ENCODE results near the gene PDIA4. TPM values are rescaled to one million over a fixed set of nuclear protein-coding genes. Genes with fewer than 3 reads are reported as not detected.

Gene PDIA4
- 10 to 100 TPM; 82.8 to 87.1 TPM for total RNA-seq
- 100 to 1,000 TPM; 102 to 125 TPM for polyA plus RNA-seq

- Histone ChIP-seq H3K27me3 (ENCODE audit: insufficient read depth, low read length) (no peaks in the 10 kb centered on the region), H3K4me3 (ENCODE audit: low read length in 2 of 2) (peak within 1 kb of the TSS; percentile 59 to 86), H3K27ac (ENCODE audit: low read depth, low read length) (peak within 1 kb of the TSS; percentile 88), H3K4me1 (ENCODE audit: insufficient read depth, low read length) (peaks cover 40% of the 10 kb centered on the region), H3K36me3 (ENCODE audit: insufficient read depth, low read length) (no peaks in the 10 kb centered on the region), H3K9me3 (ENCODE audit: control insufficient read depth in 1 of 2, low read length in 2 of 2) (no peaks in the 10 kb centered on the region)
- CTCF ChIA-PET (ENCODE audit: partially characterized antibody) = interaction anchor here (0.8 to 8.6 kb wide), 4 partner anchors 23 to 233 kb away, joined by 3 to 84 read pairs (median 16); partner anchors contain the start of gene ZNF783
- Mint-ChIP-seq H3K27me3 (no peaks in the 10 kb centered on the region), H3K27ac (peak within 1 kb of the TSS; percentile 90 to 98 (median 94)), H3K9me3 (no peaks in the 10 kb centered on the region), H3K4me1 (peaks cover 29 to 58% (median 45%) of the 10 kb centered on the region in 4 donors), H3K36me3 (peaks cover 0 to 12% of the 10 kb centered on the region in 2 donors), H3K4me3 (peak within 1 kb of the TSS; percentile 88 to 95 (median 92))
- POLR2A ChIA-PET (ENCODE audit: partially characterized antibody) = interaction anchor here (0.7 to 3.3 kb wide), 15 partner anchors 19 to 172 kb away, joined by 3 to 27 read pairs (median 3); partner anchors contain the start of genes ZNF398, ZNF425 and ZNF786
- intact Hi-C loops (cut with micrococcal nuclease) = loop anchor here (1.0 to 2.0 kb wide), 9 partner anchors 23 to 144 kb away; partner anchors contain the start of genes EZH2, ZNF398, ZNF425 and ZNF786
- peak; percentile 99 for DNase-seq
Observed at GRCh38 chr7:149028346-149029109, at the start of gene PDIA4. PDIA4 (minus strand) TSS chr7:149028505; CDS start chr7:149028408, 97 bp downstream.

GRCh38 chr7:149077594-149077993 is 49.3 kb upstream of the PDIA4 start:
- Mint-ChIP-seq H3K36me3 (peaks cover 19 to 33% of the 10 kb centered on the region in 2 donors), H3K4me1 (peaks cover 2 to 19% (median 10%) of the 10 kb centered on the region in 4 donors), H3K27ac (no peak overlapping the region), H3K4me3 (no peak overlapping the region), H3K27me3 (no peaks in the 10 kb centered on the region), H3K9me3 (no peaks in the 10 kb centered on the region)
- no peaks in the 10 kb centered on the region for H3K9me3 ChIP-seq (ENCODE audit: control insufficient read depth in 1 of 2, low read length in 2 of 2)
- no peak for DNase-seq
- no peaks in the 10 kb centered on the region for H3K4me1 ChIP-seq (ENCODE audit: insufficient read depth, low read length)
- no peaks in the 10 kb centered on the region for H3K36me3 ChIP-seq (ENCODE audit: insufficient read depth, low read length)
- H3K27ac ChIP-seq (ENCODE audit: low read depth, low read length) = no peak overlapping the region
- H3K27me3 ChIP-seq (ENCODE audit: insufficient read depth, low read length) = no peaks in the 10 kb centered on the region
- intact Hi-C loops (cut with micrococcal nuclease) = no loop called here
- POLR2A ChIA-PET (ENCODE audit: partially characterized antibody) = no interaction called here
- CTCF ChIA-PET (ENCODE audit: partially characterized antibody) = interaction anchor here (1.0 kb wide), 1 partner anchor 13 kb away, joined by 3 read pairs; no protein-coding TSS in a partner anchor
- H3K4me3 ChIP-seq (ENCODE audit: low read length in 2 of 2) = no peak overlapping the region

- H3K36me3 Mint-ChIP-seq = peaks cover 16 to 34% of the 10 kb centered on the region in 2 donors
Observed at GRCh38 chr7:149075286-149075685, 47.0 kb upstream of the PDIA4 start.

GRCh38 chr7:149074116-149074885 is 46.0 kb upstream of the PDIA4 start:
- Mint-ChIP-seq H3K27ac (peak overlapping the region in 6 of 7 donors; percentile 13 to 67 (median 28)), H3K4me3 (no peak overlapping the region), H3K27me3 (no peaks in the 10 kb centered on the region), H3K36me3 (peaks cover 13 to 35% of the 10 kb centered on the region in 2 donors), H3K4me1 (peaks cover 0 to 20% (median 3%) of the 10 kb centered on the region in 4 donors), H3K9me3 (peaks cover 0 to 1% (median 0%) of the 10 kb centered on the region in 8 donors)
- H3K27ac ChIP-seq (ENCODE audit: low read depth, low read length) = no peak overlapping the region
- peaks cover 18% of the 10 kb centered on the region for H3K36me3 ChIP-seq (ENCODE audit: insufficient read depth, low read length)
- ChIA-PET CTCF (ENCODE audit: partially characterized antibody) (interaction anchor here (0.7 kb wide), 1 partner anchor 9 kb away, joined by 3 read pairs; no protein-coding TSS in a partner anchor), POLR2A (ENCODE audit: partially characterized antibody) (interaction anchor here (0.6 kb wide), 1 partner anchor 102 kb away, joined by 4 read pairs; no protein-coding TSS in a partner anchor)
- intact Hi-C loops (cut with micrococcal nuclease) = no loop called here
- H3K27me3 ChIP-seq (ENCODE audit: insufficient read depth, low read length) = no peaks in the 10 kb centered on the region
- H3K4me1 ChIP-seq (ENCODE audit: insufficient read depth, low read length) = peaks cover 4% of the 10 kb centered on the region
- no peaks in the 10 kb centered on the region for H3K9me3 ChIP-seq (ENCODE audit: control insufficient read depth in 1 of 2, low read length in 2 of 2)
- no peak overlapping the region for H3K4me3 ChIP-seq (ENCODE audit: low read length in 2 of 2)
- DNase-seq = no peak

More at GRCh38 chr7:149075286-149075685, 47.0 kb upstream of the PDIA4 start:
- Histone ChIP-seq H3K9me3 (ENCODE audit: control insufficient read depth in 1 of 2, low read length in 2 of 2) (no peaks in the 10 kb centered on the region), H3K27me3 (ENCODE audit: insufficient read depth, low read length) (no peaks in the 10 kb centered on the region), H3K4me3 (ENCODE audit: low read length in 2 of 2) (no peak overlapping the region), H3K36me3 (ENCODE audit: insufficient read depth, low read length) (peaks cover 14% of the 10 kb centered on the region), H3K27ac (ENCODE audit: low read depth, low read length) (no peak overlapping the region), H3K4me1 (ENCODE audit: insufficient read depth, low read length) (peaks cover 4% of the 10 kb centered on the region)
- Mint-ChIP-seq H3K27me3 (no peaks in the 10 kb centered on the region), H3K9me3 (peaks cover 0 to 1% (median 0%) of the 10 kb centered on the region in 8 donors), H3K4me1 (peaks cover 0 to 21% (median 4%) of the 10 kb centered on the region in 4 donors), H3K27ac (peak overlapping the region in 1 of 7 donors; percentile 79), H3K4me3 (no peak overlapping the region)
- ChIA-PET CTCF (ENCODE audit: partially characterized antibody) (interaction anchor here (0.7 to 1.3 kb wide), 2 partner anchors 10 to 66 kb away, joined by 3 read pairs; no protein-coding TSS in a partner anchor), POLR2A (ENCODE audit: partially characterized antibody) (no interaction called here)
- intact Hi-C loops (cut with micrococcal nuclease) = no loop called here
- no peak for DNase-seq

- DNase-seq = no peak
- peaks cover 18% of the 10 kb centered on the region for H3K36me3 ChIP-seq (ENCODE audit: insufficient read depth, low read length)
- Mint-ChIP-seq H3K4me1 (peaks cover 4 to 20% (median 7%) of the 10 kb centered on the region in 4 donors), H3K27ac (peak overlapping the region; percentile 25 to 76 (median 57)), H3K36me3 (peaks cover 18 to 37% of the 10 kb centered on the region in 2 donors), H3K4me3 (peak overlapping the region in 2 of 8 donors; percentile 34 to 55), H3K27me3 (no peaks in the 10 kb centered on the region), H3K9me3 (peaks cover 0 to 1% (median 0%) of the 10 kb centered on the region in 8 donors)
- H3K27ac ChIP-seq (ENCODE audit: low read depth, low read length) = peak overlapping the region; percentile 31
- ChIA-PET POLR2A (ENCODE audit: partially characterized antibody) (interaction anchor here (1.1 to 2.6 kb wide), 2 partner anchors 18 to 43 kb away, joined by 3 to 11 read pairs; partner anchors contain the start of gene ZNF786), CTCF (ENCODE audit: partially characterized antibody) (interaction anchor here (0.9 to 5.6 kb wide), 11 partner anchors 11 to 109 kb away, joined by 3 to 24 read pairs (median 3); no protein-coding TSS in a partner anchor)
- no peak overlapping the region for H3K4me3 ChIP-seq (ENCODE audit: low read length in 2 of 2)
- no peaks in the 10 kb centered on the region for H3K9me3 ChIP-seq (ENCODE audit: control insufficient read depth in 1 of 2, low read length in 2 of 2)
- H3K27me3 ChIP-seq (ENCODE audit: insufficient read depth, low read length) = no peaks in the 10 kb centered on the region
- H3K4me1 ChIP-seq (ENCODE audit: insufficient read depth, low read length) = peaks cover 4% of the 10 kb centered on the region
- intact Hi-C loops (cut with micrococcal nuclease) = no loop called here
Observed at GRCh38 chr7:149072438-149072775, 44.1 kb upstream of the PDIA4 start.

- Histone ChIP-seq H3K4me3 (ENCODE audit: low read length in 2 of 2) (no peak overlapping the region), H3K36me3 (ENCODE audit: insufficient read depth, low read length) (peaks cover 18% of the 10 kb centered on the region), H3K9me3 (ENCODE audit: control insufficient read depth in 1 of 2, low read length in 2 of 2) (no peaks in the 10 kb centered on the region), H3K27me3 (ENCODE audit: insufficient read depth, low read length) (no peaks in the 10 kb centered on the region), H3K27ac (ENCODE audit: low read depth, low read length) (peak overlapping the region; percentile 31), H3K4me1 (ENCODE audit: insufficient read depth, low read length) (peaks cover 4% of the 10 kb centered on the region)
- peak overlapping the region in 4 of 8 donors; percentile 8 to 55 (median 46) for H3K4me3 Mint-ChIP-seq
- ChIA-PET CTCF (ENCODE audit: partially characterized antibody) (interaction anchor here (1.0 to 5.6 kb wide), 9 partner anchors 10 to 109 kb away, joined by 3 to 24 read pairs (median 3); no protein-coding TSS in a partner anchor), POLR2A (ENCODE audit: partially characterized antibody) (interaction anchor here (1.1 to 2.6 kb wide), 4 partner anchors 19 to 54 kb away, joined by 3 to 11 read pairs (median 4); partner anchors contain the start of genes PDIA4, ZNF425 and ZNF786)
- DNase-seq = peak in 4 of 5 donors; percentile 46 to 60 (median 55)
- H3K9me3 Mint-ChIP-seq = peaks cover 0 to 1% (median 0%) of the 10 kb centered on the region in 8 donors
- H3K36me3 Mint-ChIP-seq = peaks cover 14 to 33% of the 10 kb centered on the region in 2 donors
- peak overlapping the region; percentile 36 to 83 (median 72) for H3K27ac Mint-ChIP-seq
- H3K27me3 Mint-ChIP-seq = no peaks in the 10 kb centered on the region
- peaks cover 4 to 19% (median 6%) of the 10 kb centered on the region in 4 donors for H3K4me1 Mint-ChIP-seq
- intact Hi-C loops (cut with micrococcal nuclease) = no loop called here
Observed at GRCh38 chr7:149071641-149072437, 43.5 kb upstream of the PDIA4 start.
